ENCODE results near the gene NOTO.
A peak's percentile ranks its signal among the peaks of the same experiment; 100 is the strongest.

DNA sequence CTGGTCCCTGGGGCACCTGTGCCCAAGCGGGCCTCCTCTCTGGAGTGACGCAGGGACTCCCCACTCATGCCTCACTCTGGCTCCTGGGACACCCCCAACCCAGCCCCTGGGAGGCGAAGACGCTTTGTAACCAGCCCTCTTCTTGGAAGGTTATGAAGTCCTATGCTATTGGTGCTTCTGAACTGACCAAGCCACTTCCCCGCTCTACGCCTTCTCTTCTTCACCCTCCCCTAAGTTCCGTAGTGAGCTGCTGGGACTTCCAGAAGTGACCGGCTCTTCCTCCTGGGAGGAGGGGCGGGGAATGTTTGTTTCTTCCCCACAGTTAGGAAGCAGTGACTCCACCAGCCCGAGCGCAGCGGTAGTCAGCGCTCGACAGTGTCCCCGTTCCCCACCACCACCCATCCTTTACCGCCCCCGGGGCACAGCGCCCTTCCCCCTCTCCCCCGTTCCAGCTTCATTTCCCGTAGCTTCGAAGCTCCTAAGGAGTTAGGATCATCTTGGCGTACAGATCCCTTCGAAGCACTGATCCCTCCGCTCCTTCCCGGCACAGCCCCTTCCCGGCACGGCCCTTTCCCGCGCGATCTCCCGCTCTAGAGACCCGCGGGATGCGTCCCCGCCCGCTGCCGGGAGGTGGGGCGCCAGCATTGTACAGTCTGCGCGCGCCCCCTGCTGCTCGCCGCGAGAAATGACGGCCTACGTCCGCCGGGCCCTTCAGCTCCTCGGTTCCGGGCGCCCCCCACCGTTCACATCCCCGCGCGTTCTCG lies 25.3 kb upstream of the NOTO start:
- TF ChIP-seq, protein P1, sequence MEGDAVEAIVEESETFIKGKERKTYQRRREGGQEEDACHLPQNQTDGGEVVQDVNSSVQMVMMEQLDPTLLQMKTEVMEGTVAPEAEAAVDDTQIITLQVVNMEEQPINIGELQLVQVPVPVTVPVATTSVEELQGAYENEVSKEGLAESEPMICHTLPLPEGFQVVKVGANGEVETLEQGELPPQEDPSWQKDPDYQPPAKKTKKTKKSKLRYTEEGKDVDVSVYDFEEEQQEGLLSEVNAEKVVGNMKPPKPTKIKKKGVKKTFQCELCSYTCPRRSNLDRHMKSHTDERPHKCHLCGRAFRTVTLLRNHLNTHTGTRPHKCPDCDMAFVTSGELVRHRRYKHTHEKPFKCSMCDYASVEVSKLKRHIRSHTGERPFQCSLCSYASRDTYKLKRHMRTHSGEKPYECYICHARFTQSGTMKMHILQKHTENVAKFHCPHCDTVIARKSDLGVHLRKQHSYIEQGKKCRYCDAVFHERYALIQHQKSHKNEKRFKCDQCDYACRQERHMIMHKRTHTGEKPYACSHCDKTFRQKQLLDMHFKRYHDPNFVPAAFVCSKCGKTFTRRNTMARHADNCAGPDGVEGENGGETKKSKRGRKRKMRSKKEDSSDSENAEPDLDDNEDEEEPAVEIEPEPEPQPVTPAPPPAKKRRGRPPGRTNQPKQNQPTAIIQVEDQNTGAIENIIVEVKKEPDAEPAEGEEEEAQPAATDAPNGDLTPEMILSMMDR (IDR thresholded peaks at IDR 0.05), result peak; percentile 97 to 100 (median 99)
- TF ChIP-seq POLR2A (IDR thresholded peaks at IDR 0.05) (peak in 1 of 4 donors; percentile 36), EP300 (IDR thresholded peaks at IDR 0.05) (peak in 1 of 4 donors; percentile 17), POLR2AphosphoS5 (IDR thresholded peaks at IDR 0.05) (peak in 1 of 2 donors; percentile 28)

Data from upper lobe of left lung (tissue), 4 donors.